MCF 10A (cell line): ENCODE results near the gene MAST2. TPM values are rescaled to one million over a fixed set of nuclear protein-coding genes. Genes with fewer than 3 reads are reported as not detected.

Experiments
- BruUV-seq: library from RNA; stranded (reverse); fragments of 400-500 nt; replicated peaks from 2 replicates; lab custom pipeline; 2021; lab: Mats Ljungman, UMichigan
- CTCF ChIA-PET: fragments of 300-600 bp; sonication (Branson Sonifier 250); formaldehyde crosslinking; extraction: SDS; loops from one replicate; lab custom pipeline; 2021; ENCODE audit warnings: antibody characterized with exemption, inconsistent platforms; lab: Yijun Ruan, JAX
- POLR2A ChIA-PET: fragments of 300-600, 350-650 bp; sonication (Branson Sonifier 250); formaldehyde crosslinking; extraction: SDS; loops from one replicate; lab custom pipeline; 2020; ENCODE audit warnings: antibody characterized with exemption, inconsistent platforms; lab: Yijun Ruan, JAX
- DNase-seq: peaks from one replicate; pipeline ENCODE4 v3.0.0-alpha.2; 2018; ENCODE audit not compliant: unreplicated experiment
- H3K27ac Mint-ChIP-seq: one replicate; pipeline ENCODE4 v1.8.0; 2022; ENCODE audit warnings: mild to moderate bottlenecking, low read depth, mixed read lengths; ENCODE audit not compliant: unreplicated experiment
- H3K27me3 Mint-ChIP-seq: one replicate; pipeline ENCODE4 v1.8.0; 2022; ENCODE audit warnings: mixed read lengths; ENCODE audit not compliant: insufficient read depth, unreplicated experiment
- H3K36me3 Mint-ChIP-seq: one replicate; pipeline ENCODE4 v1.8.0; 2022; ENCODE audit warnings: mild to moderate bottlenecking, moderate library complexity, mixed read lengths; ENCODE audit not compliant: insufficient read depth, unreplicated experiment
- H3K4me1 Mint-ChIP-seq: one replicate; pipeline ENCODE4 v1.8.0; 2022; ENCODE audit warnings: mixed read lengths; ENCODE audit not compliant: insufficient read depth, unreplicated experiment
- H3K4me3 Mint-ChIP-seq: one replicate; pipeline ENCODE4 v1.8.0; 2022; ENCODE audit warnings: mild to moderate bottlenecking, moderate library complexity, mixed read lengths; ENCODE audit not compliant: unreplicated experiment
- H3K9me3 Mint-ChIP-seq: one replicate; pipeline ENCODE4 v1.8.0; 2022; ENCODE audit warnings: mixed read lengths; ENCODE audit not compliant: unreplicated experiment
- CTCF ChIP-seq: fragments of 200-600 bp; IDR thresholded peaks from one replicate; pipeline ENCODE4 v1.8.0; 2022; ENCODE audit warnings: antibody characterized with exemption, mild to moderate bottlenecking; ENCODE audit not compliant: unreplicated experiment
- intact Hi-C: fragments of 100-400 bp; cut with micrococcal nuclease; formaldehyde crosslinking; loops from 2 replicates; pipeline ENCODE4 v1.14.1; 2022
- total RNA-seq: library from RNA; stranded (reverse); gene quantifications from 2 replicates; pipeline ENCODE4 v1.2.3, GENCODE V29; 2022

Gene MAST2
- total RNA-seq, 1 experiment from 2014 or later = 33.3 TPM

GRCh38 chr1:45884700-45885099 is 81.3 kb downstream of the MAST2 start:
- Mint-ChIP-seq H3K9me3 (no peaks in the 10 kb centered on the region), H3K4me1 (peaks cover 17% of the 10 kb centered on the region), H3K4me3 (no peak overlapping the region), H3K27ac (peak overlapping the region; percentile 12), H3K27me3 (no peaks in the 10 kb centered on the region), H3K36me3 (peaks cover 4% of the 10 kb centered on the region)
- ChIA-PET POLR2A (interaction anchor here (0.5 to 2.3 kb wide), 5 partner anchors 23 to 327 kb away, joined by 3 to 9 read pairs (median 3); partner anchors contain the start of genes GPBP1L1 and NASP), CTCF (interaction anchor here (0.6 kb wide), 1 partner anchor 69 kb away, joined by 3 read pairs; no protein-coding TSS in a partner anchor)
- TF ChIP-seq CTCF = no peak
- no TSS peak for BruUV-seq
- DNase-seq = peak; percentile 22
- intact Hi-C loops = loop anchor here (5.0 to 10.0 kb wide), 3 partner anchors 132 to 290 kb away; partner anchors contain the start of genes IPP, P3R3URF and TSPAN1

- no peak overlapping the region for H3K27ac Mint-ChIP-seq
- no peaks in the 10 kb centered on the region for H3K27me3 Mint-ChIP-seq
- BruUV-seq = no TSS peak
- H3K4me3 Mint-ChIP-seq = no peak overlapping the region
- no peaks in the 10 kb centered on the region for H3K9me3 Mint-ChIP-seq
- no peak for TF ChIP-seq CTCF
- CTCF ChIA-PET = no interaction called here
- POLR2A ChIA-PET = interaction anchor here (0.7 to 1.3 kb wide), 2 partner anchors 199 to 241 kb away, joined by 3 to 4 read pairs; no protein-coding TSS in a partner anchor
- intact Hi-C loops = loop anchor here (10.0 kb wide), 1 partner anchor 289 kb away; the partner anchor contains the start of genes P3R3URF and TSPAN1
- H3K36me3 Mint-ChIP-seq = peaks cover 4% of the 10 kb centered on the region
- H3K4me1 Mint-ChIP-seq = peaks cover 17% of the 10 kb centered on the region
- no peak for DNase-seq
These were observed 82.8 kb downstream of the MAST2 start for GRCh38 chr1:45886229-45886628.

- Mint-ChIP-seq H3K27me3 (no peaks in the 10 kb centered on the region), H3K4me3 (no peak overlapping the region), H3K4me1 (peaks cover 22% of the 10 kb centered on the region), H3K9me3 (no peaks in the 10 kb centered on the region), H3K36me3 (peaks cover 4% of the 10 kb centered on the region), H3K27ac (no peak overlapping the region)
- BruUV-seq = no TSS peak
- ChIA-PET POLR2A (interaction anchor here (0.7 to 1.3 kb wide), 4 partner anchors 19 to 242 kb away, joined by 3 to 4 read pairs (median 4); no protein-coding TSS in a partner anchor), CTCF (interaction anchor here (0.6 kb wide), 1 partner anchor 446 kb away, joined by 4 read pairs; no protein-coding TSS in a partner anchor)
- intact Hi-C loops = loop anchor here (10.0 kb wide), 1 partner anchor 288 kb away; the partner anchor contains the start of genes P3R3URF and TSPAN1
- no peak for DNase-seq
- TF ChIP-seq CTCF = no peak
These were observed 83.9 kb downstream of the MAST2 start for GRCh38 chr1:45887156-45887842.

GRCh38 chr1:45890078-45890477 is 86.7 kb downstream of the MAST2 start:
- no peaks in the 10 kb centered on the region for H3K27me3 Mint-ChIP-seq
- no peak overlapping the region for H3K4me3 Mint-ChIP-seq
- ChIA-PET POLR2A (interaction anchor here (0.6 to 1.3 kb wide), 9 partner anchors 8 to 369 kb away, joined by 3 to 7 read pairs (median 4); partner anchors contain the start of gene PRDX1), CTCF (interaction anchor here (1.1 to 1.2 kb wide), 2 partner anchors 10 to 131 kb away, joined by 3 read pairs; no protein-coding TSS in a partner anchor)
- intact Hi-C loops = no loop called here
- no peak for TF ChIP-seq CTCF
- peaks cover 4% of the 10 kb centered on the region for H3K36me3 Mint-ChIP-seq
- BruUV-seq = no TSS peak
- no peaks in the 10 kb centered on the region for H3K9me3 Mint-ChIP-seq
- H3K27ac Mint-ChIP-seq = no peak overlapping the region
- no peak for DNase-seq
- H3K4me1 Mint-ChIP-seq = peaks cover 21% of the 10 kb centered on the region
